CD4-positive, alpha-beta T cell (primary cell): ENCODE measurements around the gene DLG1. TPM values are rescaled to one million over a fixed set of nuclear protein-coding genes. Genes with fewer than 3 reads are reported as not detected.

Experiments
- ATAC-seq: fragments of 200-7000 bp; cut with Tn5 transposase; one replicate; pipeline ENCODE4 v1.10.0; 2022; ENCODE audit warnings: mild to moderate bottlenecking; ENCODE audit not compliant: poor library complexity
- CTCF ChIA-PET: fragments of 350-600 bp; sonication (Branson Sonifier 250); formaldehyde crosslinking; loops from one replicate; lab custom pipeline; 2021; ENCODE audit warnings: antibody characterized with exemption, inconsistent platforms; lab: Charles Lee
- POLR2A ChIA-PET: fragments of 350-600 bp; sonication (Branson Sonifier 250); formaldehyde crosslinking; loops from one replicate; lab custom pipeline; 2021; ENCODE audit warnings: antibody characterized with exemption, inconsistent platforms; lab: Charles Lee
- DNase-seq, 14 experiments: peaks; one replicate each; pipeline ENCODE4 v3.0.0-alpha.2; 2013 to 2020; ENCODE audit warnings: mixed read lengths in 2 of 14
- H3K27ac ChIP-seq, 2 donors: one replicate each; pipeline versions ENCODE4 v1.5.1 to v1.7.0; 2013; ENCODE audit warnings: low read length in 2 of 2, low read depth in 1 of 2, mild to moderate bottlenecking in 1 of 2
- H3K27me3 ChIP-seq, 2 experiments: 1 replicate in 1 of 2; 2 replicates in 1 of 2; pipeline versions ENCODE4 v1.6.1 to v1.7.0; 2013; ENCODE audit warnings: low read length in 2 of 2, control low read depth in 1 of 2, mild to moderate bottlenecking in 1 of 2, moderate library complexity in 1 of 2; ENCODE audit not compliant: insufficient read depth in 2 of 2, control insufficient read depth in 1 of 2
- H3K36me3 ChIP-seq: one replicate; pipeline ENCODE4 v1.6.1; 2013; ENCODE audit warnings: low read length, control low read depth; ENCODE audit not compliant: insufficient read depth
- H3K4me1 ChIP-seq: one replicate; pipeline ENCODE4 v1.6.1; 2013; ENCODE audit warnings: low read length, control low read depth; ENCODE audit not compliant: insufficient read depth
- H3K4me3 ChIP-seq: one replicate; pipeline ENCODE4 v1.5.1; 2013; ENCODE audit warnings: mild to moderate bottlenecking, low read length, moderate library complexity
- H3K9me3 ChIP-seq, 2 experiments: 1 replicate in 1 of 2; 2 replicates in 1 of 2; pipeline versions ENCODE4 v1.6.1 to v1.7.0; 2013; ENCODE audit warnings: low read length in 2 of 2, mild to moderate bottlenecking in 2 of 2, control low read depth in 1 of 2, moderate library complexity in 1 of 2; ENCODE audit not compliant: control insufficient read depth in 1 of 2, insufficient read depth in 1 of 2
- H3K27ac Mint-ChIP-seq: one replicate; pipeline ENCODE4 v1.8.0; 2020; ENCODE audit warnings: mixed read lengths
- H3K27me3 Mint-ChIP-seq: one replicate; pipeline ENCODE4 v1.8.0; 2021; ENCODE audit warnings: mixed read lengths
- H3K36me3 Mint-ChIP-seq: one replicate; pipeline ENCODE4 v1.8.0; 2021; ENCODE audit warnings: low read depth, mixed read lengths
- H3K4me1 Mint-ChIP-seq: one replicate; pipeline ENCODE4 v1.8.0; 2021; ENCODE audit warnings: low read depth, mixed read lengths
- H3K4me3 Mint-ChIP-seq: one replicate; pipeline ENCODE4 v1.8.0; 2020; ENCODE audit warnings: mild to moderate bottlenecking, mixed read lengths
- H3K9me3 Mint-ChIP-seq: one replicate; pipeline ENCODE4 v1.8.0; 2020; ENCODE audit warnings: mixed read lengths
- CTCF ChIP-seq: fragments of 200-600 bp; IDR thresholded peaks from one replicate; pipeline ENCODE4 v1.8.0; 2022; ENCODE audit warnings: antibody characterized with exemption, mild to moderate bottlenecking
- intact Hi-C, 2 experiments: fragments of 100-400 bp; cut with DNase I in 1 of 2; cut with micrococcal nuclease in 1 of 2; formaldehyde crosslinking; loops; one replicate each; pipeline versions ENCODE4 v1.15.1 to v1.9.0; 2023 to 2025; cut with DNase I, micrococcal nuclease
- total RNA-seq, 174 experiments: library from RNA in 2 of 174; stranded (reverse) in 2 of 174; gene quantifications; one replicate each; pipeline ENCODE4 v1.2.3 and lab custom pipeline; 2021 to 2026

The DLG1 gene
- total RNA-seq, 2 experiments from 2014 or later: 86.8 to 91.8 TPM

- Mint-ChIP-seq H3K36me3 (peaks cover 70% of the 10 kb centered on the region), H3K4me3 (no peak overlapping the region), H3K4me1 (no peaks in the 10 kb centered on the region), H3K27ac (no peak overlapping the region), H3K9me3 (no peaks in the 10 kb centered on the region), H3K27me3 (no peaks in the 10 kb centered on the region)
- Histone ChIP-seq H3K27ac (no peak overlapping the region), H3K27me3 (no peaks in the 10 kb centered on the region), H3K4me3 (no peak overlapping the region), H3K9me3 (no peaks in the 10 kb centered on the region), H3K4me1 (no peaks in the 10 kb centered on the region), H3K36me3 (peaks cover 34% of the 10 kb centered on the region)
- no peak for TF ChIP-seq CTCF
- POLR2A ChIA-PET: no interaction called here
- no peak for ATAC-seq
- CTCF ChIA-PET: interaction anchor here (0.5 kb wide), 1 partner anchor 38 kb away, joined by 4 read pairs; no protein-coding TSS in a partner anchor
- intact Hi-C loops: no loop called here
- DNase-seq: no peak
Observed at GRCh38 chr3:197105786-197106185, 192.6 kb downstream of the DLG1 start.

GRCh38 chr3:197104738-197105137 is 193.7 kb downstream of the DLG1 start:
- ATAC-seq: no peak
- peaks cover 28% of the 10 kb centered on the region for H3K36me3 ChIP-seq
- H3K4me3 ChIP-seq: no peak overlapping the region
- no peak overlapping the region for H3K27ac ChIP-seq
- H3K27me3 ChIP-seq: no peaks in the 10 kb centered on the region
- no peaks in the 10 kb centered on the region for H3K9me3 Mint-ChIP-seq
- peaks cover 62% of the 10 kb centered on the region for H3K36me3 Mint-ChIP-seq
- H3K27me3 Mint-ChIP-seq: no peaks in the 10 kb centered on the region
- H3K4me3 Mint-ChIP-seq: no peak overlapping the region
- H3K4me1 ChIP-seq: no peaks in the 10 kb centered on the region
- intact Hi-C loops: no loop called here
- no peaks in the 10 kb centered on the region for H3K9me3 ChIP-seq
- DNase-seq: no peak
- TF ChIP-seq CTCF: no peak
- H3K27ac Mint-ChIP-seq: no peak overlapping the region
- ChIA-PET POLR2A (no interaction called here), CTCF (no interaction called here)
- no peaks in the 10 kb centered on the region for H3K4me1 Mint-ChIP-seq

GRCh38 chr3:197103766-197104165 is 194.6 kb downstream of the DLG1 start:
- no peak for DNase-seq
- no peaks in the 10 kb centered on the region for H3K27me3 Mint-ChIP-seq
- Histone ChIP-seq H3K27ac (no peak overlapping the region), H3K36me3 (peaks cover 28% of the 10 kb centered on the region), H3K4me1 (no peaks in the 10 kb centered on the region), H3K27me3 (no peaks in the 10 kb centered on the region), H3K9me3 (no peaks in the 10 kb centered on the region), H3K4me3 (no peak overlapping the region)
- no peak for ATAC-seq
- peaks cover 60% of the 10 kb centered on the region for H3K36me3 Mint-ChIP-seq
- H3K9me3 Mint-ChIP-seq: no peaks in the 10 kb centered on the region
- no peak overlapping the region for H3K4me3 Mint-ChIP-seq
- intact Hi-C loops: no loop called here
- TF ChIP-seq CTCF: no peak
- H3K27ac Mint-ChIP-seq: no peak overlapping the region
- ChIA-PET CTCF (interaction anchor here (0.5 kb wide), 1 partner anchor 1679 kb away, joined by 5 read pairs; no protein-coding TSS in a partner anchor), POLR2A (no interaction called here)
- H3K4me1 Mint-ChIP-seq: no peaks in the 10 kb centered on the region
